ENCODE data around the gene ZNF552.

ZNF552 gene

GRCh38 chr19:57776764-57777296 is 37.9 kb downstream of the ZNF552 start:
- no peak for DNase-seq (ENCODE audit: low read depth)

- no peak for DNase-seq (ENCODE audit: low read depth)
Observed at GRCh38 chr19:57773488-57773887, 41.2 kb downstream of the ZNF552 start.

DNA sequence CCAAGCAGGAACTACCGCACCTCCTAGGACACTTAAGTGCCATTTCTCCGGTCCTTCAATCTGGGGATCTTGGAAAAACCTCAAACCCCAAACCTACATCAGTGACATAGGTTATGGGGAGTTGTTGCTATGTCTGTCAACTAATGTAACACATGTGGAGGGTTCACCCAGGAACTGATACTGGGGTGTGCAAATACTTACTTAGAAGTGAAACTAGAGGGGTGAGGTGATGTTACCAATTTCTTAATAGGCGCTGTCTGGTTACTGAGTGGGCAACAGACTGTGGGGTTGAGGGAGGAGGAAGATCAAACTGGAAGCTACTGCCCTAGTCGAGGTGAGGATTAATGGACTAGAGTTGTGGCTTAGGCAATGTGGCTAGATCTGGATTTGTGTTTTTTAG is 43.3 kb downstream of the ZNF552 start:
- DNase-seq (ENCODE audit: low read depth), result no peak

GRCh38 chr19:57769345-57770131 is 45.2 kb downstream of the ZNF552 start, which contains the start of gene ZNF586:
TSS of gene ZNF586 (plus strand) at chr19:57769676. CDS start at chr19:57769843, 167 bp downstream.
- DNase-seq (ENCODE audit: low read depth), result peak; percentile 88

GRCh38 chr19:57759096-57759495 is 55.6 kb downstream of the ZNF552 start:
- no peak for DNase-seq (ENCODE audit: low read depth)

- DNase-seq (ENCODE audit: low read depth), result no peak
Observed at GRCh38 chr19:57757941-57758340, 56.8 kb downstream of the ZNF552 start.

Data from fibroblast of gingiva (primary cell).